Right renal pelvis (tissue), 4 donors: ENCODE measurements around the gene NPIPA8. TPM values are rescaled to one million over a fixed set of nuclear protein-coding genes. Genes with fewer than 3 reads are reported as not detected.
"Not testable (repeated sequence)": the region's sequence is repeated elsewhere in the genome, so short reads cannot be mapped to it uniquely, and the experiment has no call there.

Experiments used
- DNase-seq, 4 donors: peaks; one replicate each; pipeline ENCODE4 v3.0.0-alpha.2; 2013; ENCODE audit warnings: low read depth in 4 of 4, low spot score in 3 of 4, missing footprints in 1 of 4
- polyA plus RNA-seq, 4 donors: library from polyadenylated mRNA; unstranded; fragments of 120-200 nt; gene quantifications; one replicate each; pipeline ENCODE4 v1.2.1, GENCODE V29; 2013; ENCODE audit not compliant: insufficient read length in 4 of 4

The NPIPA8 gene
- polyA plus RNA-seq, result 10 to 100 TPM in 3 of 4 donors, under 1 TPM in 1; 0.69 to 81.6 (median 53.9) TPM

GRCh38 chr16:18336636-18337035, at the start of gene NPIPA8:
NPIPA8 (minus strand) TSS chr16:18336736; CDS start chr16:18332662, 4,074 bp downstream.
- not testable (repeated sequence) for DNase-seq

GRCh38 chr16:18385285-18385684, 48.7 kb upstream of the NPIPA8 start:
- not testable (repeated sequence) for DNase-seq

- not testable (repeated sequence) for DNase-seq
Measured at GRCh38 chr16:18384869-18385268, 48.3 kb upstream of the NPIPA8 start.

- DNase-seq, result not testable (repeated sequence)
Measured at GRCh38 chr16:18384098-18384636, 47.6 kb upstream of the NPIPA8 start.

- DNase-seq, result not testable (repeated sequence)
Measured at GRCh38 chr16:18382696-18383095, 46.2 kb upstream of the NPIPA8 start.

- DNase-seq, result not testable (repeated sequence)
Measured at GRCh38 chr16:18347742-18348141, 11.2 kb upstream of the NPIPA8 start.

- DNase-seq, result not testable (repeated sequence)
Measured at GRCh38 chr16:18346993-18347392, 10.5 kb upstream of the NPIPA8 start.

- not testable (repeated sequence) for DNase-seq
Measured at GRCh38 chr16:18344634-18345033, 8.1 kb upstream of the NPIPA8 start.

- not testable (repeated sequence) for DNase-seq
Measured at GRCh38 chr16:18341986-18342385, 5.5 kb upstream of the NPIPA8 start.

GRCh38 chr16:18341417-18341960, 5.0 kb upstream of the NPIPA8 start:
- not testable (repeated sequence) for DNase-seq

- DNase-seq, result not testable (repeated sequence)
Measured at GRCh38 chr16:18339210-18339609, 2.7 kb upstream of the NPIPA8 start.

GRCh38 chr16:18311811-18312210, 24.7 kb downstream of the NPIPA8 start:
- not testable (repeated sequence) for DNase-seq

GRCh38 chr16:18309159-18309558, 27.4 kb downstream of the NPIPA8 start:
- DNase-seq, result not testable (repeated sequence)

- DNase-seq, result not testable (repeated sequence)
Measured at GRCh38 chr16:18307241-18307640, 29.3 kb downstream of the NPIPA8 start.

- DNase-seq, result not testable (repeated sequence)
Measured at GRCh38 chr16:18306066-18306465, 30.5 kb downstream of the NPIPA8 start.

- DNase-seq, result not testable (repeated sequence)
Measured at GRCh38 chr16:18303059-18303706, 33.4 kb downstream of the NPIPA8 start.

- DNase-seq, result not testable (repeated sequence)
Measured at GRCh38 chr16:18297714-18298113, 38.8 kb downstream of the NPIPA8 start.

GRCh38 chr16:18296931-18297330, 39.6 kb downstream of the NPIPA8 start:
- not testable (repeated sequence) for DNase-seq

GRCh38 chr16:18294371-18294770, 42.2 kb downstream of the NPIPA8 start:
- DNase-seq, result not testable (repeated sequence)

- not testable (repeated sequence) for DNase-seq
Measured at GRCh38 chr16:18293337-18293956, 43.1 kb downstream of the NPIPA8 start.

- DNase-seq, result not testable (repeated sequence)
Measured at GRCh38 chr16:18290959-18291358, 45.6 kb downstream of the NPIPA8 start.
